HG03280 (cell line): ENCODE results near the gene CD37.
"Not testable (repeated sequence)": the region's sequence is repeated elsewhere in the genome, so short reads cannot be mapped to it uniquely, and the experiment has no call there.

Experiments
- ATAC-seq: cut with Tn5 transposase; IDR thresholded peaks from one replicate; pipeline ENCODE4 v1.9.1; 2021; ENCODE audit warnings: mild to moderate bottlenecking, moderate library complexity; ENCODE audit not compliant: unreplicated experiment

The CD37 gene, protein sequence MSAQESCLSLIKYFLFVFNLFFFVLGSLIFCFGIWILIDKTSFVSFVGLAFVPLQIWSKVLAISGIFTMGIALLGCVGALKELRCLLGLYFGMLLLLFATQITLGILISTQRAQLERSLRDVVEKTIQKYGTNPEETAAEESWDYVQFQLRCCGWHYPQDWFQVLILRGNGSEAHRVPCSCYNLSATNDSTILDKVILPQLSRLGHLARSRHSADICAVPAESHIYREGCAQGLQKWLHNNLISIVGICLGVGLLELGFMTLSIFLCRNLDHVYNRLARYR

DNA sequence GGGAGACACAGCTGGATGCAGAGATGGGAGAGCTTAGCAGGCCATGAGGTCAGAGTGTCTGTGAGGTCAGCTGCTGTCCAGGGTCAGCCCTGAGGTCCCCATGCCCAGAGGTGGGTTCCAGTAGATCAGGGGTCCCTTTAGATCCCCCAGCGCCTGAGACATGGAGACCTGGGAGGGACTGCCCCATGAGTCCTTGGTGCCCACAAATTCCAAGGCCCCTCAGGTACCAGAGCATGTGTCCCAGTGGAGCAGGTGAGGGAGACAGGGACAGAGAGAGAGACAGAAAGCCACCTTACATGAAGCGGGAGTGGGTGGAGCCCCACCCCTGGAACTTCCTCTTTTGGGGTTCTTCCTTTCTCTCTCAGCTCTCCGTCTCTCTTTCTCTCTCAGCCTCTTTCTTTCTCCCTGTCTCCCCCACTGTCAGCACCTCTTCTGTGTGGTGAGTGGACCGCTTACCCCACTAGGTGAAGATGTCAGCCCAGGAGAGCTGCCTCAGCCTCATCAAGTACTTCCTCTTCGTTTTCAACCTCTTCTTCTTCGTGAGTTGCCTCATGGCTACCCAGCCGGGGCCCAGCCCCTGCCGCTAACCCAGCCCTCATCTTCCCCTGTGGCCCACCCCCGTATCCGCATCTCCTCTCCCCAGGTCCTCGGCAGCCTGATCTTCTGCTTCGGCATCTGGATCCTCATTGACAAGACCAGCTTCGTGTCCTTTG, at the start of gene CD37:
Gene CD37, plus strand, starts transcription at position 336 of the 713 bp plus-strand sequence. Its CDS starts 135 bp downstream, at position 471.
- ATAC-seq: no peak

DNA sequence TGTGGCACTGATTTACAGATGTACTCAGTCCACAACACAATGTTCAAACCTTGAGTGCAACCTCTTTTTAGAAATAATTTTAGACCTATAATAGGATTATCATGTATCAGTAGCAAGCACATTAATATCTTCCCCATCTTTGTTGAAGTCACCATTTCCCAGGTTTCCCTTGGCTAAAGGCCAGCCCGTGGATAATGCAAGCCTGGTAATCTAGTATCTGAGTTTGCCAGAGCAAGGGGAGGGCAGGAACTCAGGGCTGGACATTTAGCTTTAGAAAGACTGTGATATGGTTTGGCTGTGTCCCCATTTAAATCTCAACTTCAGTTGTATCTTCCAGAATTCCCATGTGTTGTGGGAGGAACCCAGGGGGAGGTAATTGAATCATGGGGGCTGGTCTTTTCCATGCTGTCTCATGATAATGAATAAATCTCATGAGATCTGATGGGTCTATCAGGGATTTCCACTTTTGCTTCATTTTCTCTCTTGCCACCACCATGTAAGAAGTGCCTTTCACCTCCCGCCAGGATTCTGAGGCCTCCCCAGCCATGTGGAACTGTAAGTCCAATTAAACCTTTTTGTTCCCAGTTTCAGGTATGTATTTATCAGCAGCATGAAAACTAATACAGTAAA, 48.0 kb upstream of the CD37 start:
- ATAC-seq: no peak

DNA sequence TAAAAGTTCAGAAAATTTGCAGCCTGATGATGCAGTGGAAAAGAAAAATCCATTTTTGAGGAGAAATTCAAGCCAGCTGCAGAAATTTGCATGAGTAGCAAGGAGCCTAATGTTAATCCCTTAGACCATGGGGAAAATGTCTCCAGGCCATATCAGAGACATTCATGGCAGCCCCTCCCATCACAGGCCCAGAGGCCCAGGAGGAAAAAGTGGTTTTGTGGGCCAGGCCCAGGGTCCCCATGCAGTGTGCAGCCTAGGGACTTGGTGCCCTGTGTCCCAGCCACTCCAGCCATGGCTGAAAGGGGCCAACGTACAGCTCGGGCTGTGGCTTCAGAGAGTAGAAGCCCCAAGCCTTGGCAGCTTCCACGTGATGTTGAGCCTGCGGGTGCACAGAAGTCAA, 47.0 kb upstream of the CD37 start:
- ATAC-seq: not testable (repeated sequence)

DNA sequence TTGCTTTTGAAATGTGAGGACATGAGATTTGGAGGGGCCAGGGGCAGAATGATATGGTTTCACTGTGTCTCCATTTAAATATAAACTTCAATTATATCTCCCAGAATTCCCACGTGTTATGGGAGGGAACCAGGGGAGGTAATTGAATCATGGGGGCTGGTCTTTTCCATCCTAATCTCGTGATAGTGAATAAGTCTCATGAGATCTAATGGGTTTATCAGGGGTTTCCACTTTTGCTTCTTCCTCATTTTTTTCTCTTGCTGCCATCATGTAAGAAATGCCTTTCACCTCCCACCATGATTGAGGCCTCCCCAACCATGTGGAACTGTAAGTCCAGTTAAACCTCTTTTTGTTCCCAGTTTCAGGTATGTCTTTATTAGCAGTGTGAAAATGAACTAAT, 45.9 kb upstream of the CD37 start:
- not testable (repeated sequence) for ATAC-seq

DNA sequence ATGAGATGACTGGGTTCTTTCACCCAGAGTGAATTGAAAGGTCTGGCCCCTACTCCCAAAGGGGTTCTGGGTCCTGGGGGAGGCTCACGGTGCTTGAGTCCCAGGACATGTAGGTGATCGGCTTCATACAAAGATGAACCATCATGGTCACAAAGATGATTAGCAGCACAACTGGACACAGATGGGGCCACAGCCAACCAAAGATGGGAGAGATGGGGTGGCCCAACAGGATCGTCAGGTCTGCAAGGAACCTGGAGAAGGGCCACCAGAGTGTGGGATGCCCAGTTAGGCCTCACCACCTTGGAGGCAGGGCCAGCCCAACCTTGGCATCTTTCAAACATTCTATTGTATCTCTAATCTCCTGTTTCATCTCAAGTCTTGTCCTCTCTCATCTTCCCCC, 44.7 kb upstream of the CD37 start:
- ATAC-seq: no peak

DNA sequence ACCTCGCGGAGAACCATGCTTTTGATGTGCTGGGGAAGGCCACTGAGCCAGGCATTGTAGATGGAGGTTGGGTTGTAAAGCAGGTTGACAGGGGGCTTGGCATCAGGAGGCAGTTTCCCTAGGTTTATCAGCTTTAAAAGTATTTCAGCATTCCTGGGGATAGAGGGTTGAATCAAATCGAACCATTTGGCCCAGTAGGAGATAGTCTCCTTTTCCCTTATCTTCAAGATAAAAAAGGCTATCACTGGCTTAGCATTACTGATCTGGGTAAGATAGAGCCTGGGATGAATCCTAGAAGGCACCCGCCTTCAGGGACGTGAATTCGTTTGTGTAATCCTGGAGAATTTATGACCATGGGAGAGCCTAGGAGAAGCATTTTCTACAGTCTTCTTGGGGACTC, 40.8 kb upstream of the CD37 start:
- no peak for ATAC-seq

DNA sequence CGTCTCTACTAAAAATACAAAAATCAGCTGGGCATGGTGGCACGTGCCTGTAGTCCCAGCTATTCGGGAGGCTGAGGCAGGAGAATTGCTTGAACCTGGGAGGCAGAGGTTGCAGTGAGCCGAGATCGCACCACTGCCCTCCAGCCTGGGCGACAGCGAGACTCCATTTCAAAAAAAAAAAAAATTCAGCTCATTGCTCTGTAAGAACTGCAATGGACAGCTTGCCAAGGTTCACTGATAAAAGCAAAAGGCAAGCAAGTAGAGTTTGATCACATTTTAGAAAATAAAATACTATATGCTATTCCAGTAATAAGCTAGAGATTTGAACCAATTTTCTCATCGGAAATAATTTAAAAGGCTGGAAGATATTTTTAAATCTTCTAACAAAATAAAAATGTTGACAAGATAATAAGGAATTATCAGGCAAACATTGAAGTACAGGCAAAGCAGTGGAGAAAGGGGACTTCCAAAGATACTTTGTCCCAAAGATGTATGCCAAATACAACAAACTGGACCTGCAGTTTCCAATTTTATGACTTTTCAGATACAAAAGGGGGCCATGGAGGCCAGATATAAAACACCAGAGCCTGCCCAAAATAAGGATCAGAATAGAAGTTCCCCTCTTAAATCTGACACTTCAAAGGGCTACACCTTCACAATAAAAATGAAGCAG, 39.9 kb upstream of the CD37 start:
- ATAC-seq: no peak

DNA sequence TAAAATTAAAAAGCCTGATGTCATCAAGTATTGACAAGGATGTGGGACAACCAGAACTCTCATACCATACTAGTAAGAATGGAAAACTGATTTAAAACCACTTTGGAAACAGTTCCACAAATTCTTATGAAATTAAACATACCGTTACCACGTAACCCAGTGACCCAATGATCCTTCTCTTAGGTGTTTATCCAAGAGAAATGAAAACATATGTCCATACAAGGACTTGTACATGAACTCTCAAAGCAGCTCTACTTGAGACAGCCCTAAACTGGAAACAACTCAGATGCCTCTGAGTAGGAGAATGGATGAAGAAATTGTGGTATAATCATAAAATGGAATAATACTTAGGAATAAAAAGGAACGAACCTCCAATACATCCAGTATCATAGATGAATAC, 37.8 kb upstream of the CD37 start:
- ATAC-seq: no peak

DNA sequence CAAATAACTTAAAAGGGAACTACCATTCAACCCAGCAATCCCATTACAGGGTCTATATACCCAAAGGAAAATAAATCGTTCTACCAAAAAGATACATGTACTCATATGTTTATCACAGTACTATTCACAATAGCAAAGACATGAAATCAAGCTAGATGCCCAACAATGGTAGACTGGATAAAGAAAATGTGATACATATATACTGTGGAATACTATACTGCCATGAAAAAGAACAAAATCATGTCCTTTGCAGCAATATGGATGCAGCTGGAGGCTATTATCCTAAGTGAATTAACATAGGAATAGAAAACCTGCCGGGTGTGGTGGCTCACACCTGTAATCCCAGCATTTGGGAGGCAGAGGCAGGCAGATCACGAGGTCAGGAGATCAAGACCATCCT, 36.6 kb upstream of the CD37 start:
- not testable (repeated sequence) for ATAC-seq

DNA sequence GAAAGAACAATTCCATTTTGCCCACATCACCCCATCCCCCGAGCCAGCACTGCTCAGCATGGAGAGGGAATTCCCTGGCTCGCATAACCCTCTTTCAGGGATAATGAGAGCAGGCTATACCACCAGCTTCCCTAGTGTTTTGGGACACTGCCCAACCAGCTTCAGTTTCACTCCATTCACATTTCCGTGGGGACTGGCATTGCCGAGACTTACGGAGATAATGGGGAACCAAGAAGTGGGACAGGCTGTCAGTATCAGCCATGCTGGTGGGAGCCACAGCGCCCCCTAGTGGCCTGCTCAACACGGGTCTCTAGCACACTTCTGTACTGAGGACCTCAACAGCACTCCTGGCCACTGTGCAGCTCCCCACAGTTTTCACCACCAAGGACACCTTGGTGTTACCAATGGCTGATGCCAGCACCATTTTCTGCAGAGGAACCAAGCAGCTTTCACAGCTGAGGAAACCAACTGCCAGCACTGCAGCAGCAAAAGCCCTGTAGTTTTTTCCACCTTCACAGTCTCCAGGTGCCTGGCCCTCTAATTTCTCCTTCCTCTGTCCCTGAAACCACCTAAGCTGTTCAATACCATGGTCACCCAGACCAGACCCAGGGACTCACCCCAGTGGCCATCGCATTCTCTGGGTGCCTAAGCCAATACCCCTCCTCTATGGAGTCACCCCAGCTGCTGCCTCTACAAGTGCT, 33.9 kb upstream of the CD37 start:
- ATAC-seq: peak; percentile 62

DNA sequence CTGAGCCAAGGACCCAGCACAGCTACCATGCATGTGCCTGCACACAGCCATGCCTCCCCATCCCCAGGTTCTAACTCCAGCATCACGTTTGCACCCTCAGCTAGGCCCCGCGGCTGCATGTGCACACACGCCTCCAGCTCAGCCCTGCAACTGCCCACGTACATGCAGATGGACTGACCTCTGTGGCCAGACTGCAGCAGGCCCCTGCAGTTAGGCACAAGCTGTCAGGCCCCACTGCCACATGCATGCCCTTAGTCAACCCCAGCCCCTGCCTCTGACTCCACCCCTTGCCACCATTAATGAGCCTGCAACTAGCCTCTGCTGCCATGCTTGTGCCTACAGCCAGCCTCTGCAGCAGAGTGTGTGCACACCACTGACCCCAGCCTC, 33.3 kb upstream of the CD37 start:
- no peak for ATAC-seq

DNA sequence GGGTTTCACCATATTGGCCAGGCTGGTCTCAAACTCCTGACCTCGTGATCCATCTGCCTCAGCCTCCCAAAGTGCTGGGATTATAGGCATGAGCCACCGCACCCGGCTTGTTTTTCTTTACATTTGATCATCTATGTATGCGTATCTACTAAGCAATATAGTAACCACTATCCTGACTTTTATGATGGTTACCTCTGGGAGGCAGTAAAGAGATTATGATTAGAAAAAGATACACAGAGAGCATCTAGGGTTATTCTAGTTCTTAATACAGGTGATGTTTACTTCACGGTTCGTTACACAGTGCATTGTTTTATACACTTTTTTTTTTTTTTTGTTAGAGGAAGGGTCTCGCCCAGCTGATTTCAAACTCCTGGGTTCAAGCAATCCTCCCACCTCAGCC, 28.5 kb upstream of the CD37 start:
- ATAC-seq: not testable (repeated sequence)

DNA sequence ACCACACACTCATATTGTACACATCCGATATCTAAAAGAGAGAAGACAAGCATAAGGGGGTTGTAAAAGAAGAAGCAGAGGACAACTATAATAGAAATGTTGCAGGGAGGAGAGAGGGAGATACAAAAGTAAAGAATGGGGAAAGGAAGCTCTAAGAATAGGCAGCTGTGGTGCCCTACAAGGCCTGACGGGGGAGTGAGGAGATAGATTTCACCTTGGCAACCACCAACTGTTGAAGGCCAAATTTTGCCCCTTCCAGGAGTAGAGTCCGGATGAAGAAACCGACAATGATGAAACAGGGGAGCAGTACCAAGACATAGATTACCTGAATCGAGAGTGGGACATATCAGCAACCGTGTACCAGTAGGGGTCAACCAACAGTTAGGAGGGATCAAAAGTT, 26.1 kb upstream of the CD37 start:
- no peak for ATAC-seq

DNA sequence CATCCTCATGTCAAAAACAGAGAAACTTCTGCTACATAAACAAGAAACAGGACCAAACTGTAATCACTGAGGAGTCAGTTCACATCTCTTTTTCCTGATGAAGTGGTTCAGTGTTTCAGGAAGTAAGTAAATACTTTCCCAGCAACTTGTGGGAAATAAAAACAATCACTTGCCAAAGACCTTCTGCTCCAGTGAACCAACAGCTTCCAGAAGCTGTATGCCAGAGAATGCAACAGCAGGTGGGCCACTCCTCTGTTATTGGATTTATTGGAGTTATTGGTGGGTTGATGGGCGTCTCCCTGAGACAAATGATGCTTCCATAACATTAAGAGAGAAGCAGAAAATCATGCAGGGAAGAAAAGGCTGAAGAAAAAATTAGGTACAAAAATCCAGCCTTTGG, 20.1 kb upstream of the CD37 start:
- ATAC-seq: no peak

DNA sequence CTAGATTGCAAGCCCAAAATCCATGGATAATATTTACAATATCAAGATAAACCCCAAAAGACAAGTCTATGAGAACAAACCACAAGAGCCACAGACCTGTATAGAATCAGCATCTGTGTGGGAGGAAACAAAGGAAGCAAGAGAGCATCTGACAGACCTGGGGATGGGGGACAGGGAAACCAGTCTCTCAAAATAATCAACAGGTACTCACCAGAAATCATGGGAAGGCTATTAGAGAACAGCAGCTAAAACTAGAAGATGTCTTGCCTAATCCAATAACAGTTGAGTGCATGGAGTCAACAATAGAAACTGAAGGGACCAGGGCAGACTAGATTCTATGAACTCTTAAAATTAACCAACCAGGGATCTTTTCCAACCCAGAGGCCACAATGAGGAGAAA, 18.9 kb upstream of the CD37 start:
- no peak for ATAC-seq

DNA sequence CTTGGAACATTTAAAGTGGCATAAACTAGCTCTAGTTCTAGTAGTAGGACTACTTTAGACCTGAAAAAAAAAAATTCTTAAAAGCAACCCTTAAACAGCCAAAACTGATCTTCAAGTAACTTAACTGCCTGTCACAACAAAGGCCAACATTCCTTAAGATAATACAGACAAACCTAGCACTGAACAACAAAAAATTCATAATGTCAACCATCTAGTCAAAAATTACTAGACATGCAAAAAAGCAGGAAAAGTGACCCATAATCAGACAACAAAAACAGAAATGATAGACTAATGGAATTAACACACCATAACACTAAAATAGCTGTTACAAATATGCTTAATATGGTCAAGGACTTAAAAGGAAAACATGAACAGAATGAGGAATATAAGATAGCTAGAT, 16.9 kb upstream of the CD37 start:
- no peak for ATAC-seq

DNA sequence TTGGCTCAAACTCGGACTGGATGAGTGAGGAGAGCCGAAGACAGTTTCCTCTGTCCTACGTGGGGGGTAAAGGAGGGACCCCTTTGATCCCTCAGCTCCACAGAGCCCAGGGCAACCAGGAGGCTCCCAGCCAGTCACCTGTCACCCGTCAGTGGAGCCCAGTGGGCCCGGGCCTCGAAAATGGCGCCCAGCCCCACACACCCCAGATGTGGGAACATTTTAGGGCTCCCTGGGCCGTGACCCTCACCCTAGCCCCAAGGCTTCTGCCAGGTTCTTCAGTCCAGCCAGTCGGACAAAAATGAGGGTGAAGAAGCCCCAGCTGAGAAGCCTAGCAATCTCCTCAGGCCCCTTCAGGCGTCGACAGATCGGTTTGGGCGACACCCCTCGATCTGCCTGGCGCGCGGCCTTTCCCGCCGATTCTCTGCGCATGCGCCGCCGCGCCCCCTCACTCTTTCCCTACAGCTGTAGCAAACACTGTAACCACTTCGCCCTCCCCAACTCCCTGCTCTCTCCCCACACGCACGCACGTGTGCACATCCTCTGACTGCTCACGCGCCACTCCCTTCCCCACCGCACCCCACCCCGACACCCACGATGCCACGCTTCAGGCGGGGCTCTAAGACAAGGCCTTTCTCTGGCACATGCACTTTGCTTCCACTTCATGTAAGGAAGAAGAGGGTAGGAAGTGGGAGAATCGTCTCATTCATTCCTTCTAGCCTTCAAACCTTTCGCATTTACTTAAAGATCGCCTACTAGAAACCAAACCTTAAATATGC, 10.2 kb upstream of the CD37 start, which contains the start of gene SLC6A16:
Gene SLC6A16, minus strand, starts transcription at position 391 of the 776 bp plus-strand sequence. CDS start 13,844 bp downstream, outside the sequence.
- ATAC-seq: no peak

DNA sequence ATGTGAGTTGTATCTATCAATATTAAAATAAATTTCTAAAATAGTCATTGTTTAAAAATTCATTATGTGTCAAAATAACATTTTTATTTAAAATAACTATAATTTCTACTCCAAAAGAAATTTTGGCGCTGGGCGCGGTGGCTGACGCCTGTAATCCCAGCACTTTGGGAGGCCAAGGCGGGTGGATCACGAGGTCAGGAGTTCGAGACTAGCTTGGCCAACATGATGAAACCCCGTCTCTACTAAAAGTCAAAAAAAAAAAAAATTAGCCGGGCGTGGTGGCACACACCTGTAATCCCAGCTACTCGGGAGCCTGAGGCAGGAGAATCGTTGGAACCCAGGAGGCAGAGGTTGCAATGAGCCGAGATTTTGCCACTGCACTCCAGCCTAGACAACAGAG, 9.4 kb upstream of the CD37 start:
- ATAC-seq: not testable (repeated sequence)

DNA sequence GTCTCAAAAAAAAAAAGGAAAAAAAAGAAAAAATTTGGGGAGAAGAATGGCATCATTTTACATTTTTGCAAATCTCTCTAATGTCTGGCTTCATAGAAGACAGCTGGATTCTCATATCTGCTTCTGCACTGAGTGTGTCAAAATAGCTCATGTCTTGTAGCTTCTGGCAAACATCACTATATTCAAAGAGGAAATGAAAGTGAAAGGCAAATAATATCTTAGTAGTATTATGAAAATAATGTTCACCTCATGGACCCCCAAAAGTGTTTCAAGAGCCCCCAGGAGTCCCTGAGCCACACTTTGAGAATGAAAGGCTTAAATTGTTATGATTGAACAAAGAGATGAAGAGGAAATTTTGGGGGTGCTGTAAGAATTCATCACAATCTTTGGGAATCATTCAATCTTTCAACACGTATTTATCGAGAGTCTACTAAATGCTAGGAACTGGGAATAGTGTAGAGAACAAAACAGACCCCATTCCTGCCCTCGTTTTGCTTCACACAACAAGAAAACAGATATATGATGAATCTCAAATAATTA, 9.0 kb upstream of the CD37 start:
- ATAC-seq: no peak
